Activated B cell treated with CpG ODN at 0.5 μM for 24 hours (primary cell): ENCODE results near the gene AFF1. TPM values are rescaled to one million over a fixed set of nuclear protein-coding genes. Genes with fewer than 3 reads are reported as not detected.
"Not testable (repeated sequence)": the region's sequence is repeated elsewhere in the genome, so short reads cannot be mapped to it uniquely, and the experiment has no call there.

Experiments used
- ATAC-seq: fragments of 200-7000 bp; cut with Tn5 transposase; one replicate; pipeline ENCODE4 v1.10.0; 2021; ENCODE audit warnings: low read depth, mild to moderate bottlenecking, moderate library complexity
- CTCF ChIA-PET: fragments of 350-600 bp; sonication (Branson Sonifier 250); formaldehyde crosslinking; loops from one replicate; lab custom pipeline; 2021; ENCODE audit warnings: antibody characterized with exemption; lab: Charles Lee
- POLR2A ChIA-PET: fragments of 350-600 bp; sonication (Branson Sonifier 250); formaldehyde crosslinking; loops from one replicate; lab custom pipeline; 2021; ENCODE audit warnings: antibody characterized with exemption; lab: Charles Lee
- DNase-seq: peaks from one replicate; pipeline ENCODE4 v3.0.0; 2022
- H3K27ac Mint-ChIP-seq: one replicate; pipeline ENCODE4 v1.8.0; 2020; ENCODE audit warnings: mixed read lengths
- H3K27me3 Mint-ChIP-seq: one replicate; pipeline ENCODE4 v1.8.0; 2021; ENCODE audit warnings: mixed read lengths
- H3K36me3 Mint-ChIP-seq: one replicate; pipeline ENCODE4 v1.8.0; 2021; ENCODE audit warnings: low read depth, mixed read lengths
- H3K4me1 Mint-ChIP-seq: one replicate; pipeline ENCODE4 v1.8.0; 2021; ENCODE audit warnings: mixed read lengths
- H3K4me3 Mint-ChIP-seq: one replicate; pipeline ENCODE4 v1.8.0; 2020; ENCODE audit warnings: mild to moderate bottlenecking, mixed read lengths
- H3K9me3 Mint-ChIP-seq: one replicate; pipeline ENCODE4 v1.8.0; 2020; ENCODE audit warnings: mixed read lengths
- intact Hi-C: fragments of 100-400 bp; cut with micrococcal nuclease; formaldehyde crosslinking; loops from one replicate; pipeline ENCODE4 v1.15.1; 2024
- total RNA-seq: library from RNA; stranded (reverse); gene quantifications from 2 replicates; pipeline ENCODE4 v1.2.3, GENCODE V29; 2022
- TF ChIP-seq, protein P1 (sequence below): fragments of 200-600 bp; IDR thresholded peaks from one replicate; pipeline ENCODE4 v1.8.0; 2022; ENCODE audit warnings: antibody characterized with exemption, mild to moderate bottlenecking

AFF1 gene
- total RNA-seq, 1 donor from 2014 or later = 60.8 TPM

- TF ChIP-seq, protein P1, sequence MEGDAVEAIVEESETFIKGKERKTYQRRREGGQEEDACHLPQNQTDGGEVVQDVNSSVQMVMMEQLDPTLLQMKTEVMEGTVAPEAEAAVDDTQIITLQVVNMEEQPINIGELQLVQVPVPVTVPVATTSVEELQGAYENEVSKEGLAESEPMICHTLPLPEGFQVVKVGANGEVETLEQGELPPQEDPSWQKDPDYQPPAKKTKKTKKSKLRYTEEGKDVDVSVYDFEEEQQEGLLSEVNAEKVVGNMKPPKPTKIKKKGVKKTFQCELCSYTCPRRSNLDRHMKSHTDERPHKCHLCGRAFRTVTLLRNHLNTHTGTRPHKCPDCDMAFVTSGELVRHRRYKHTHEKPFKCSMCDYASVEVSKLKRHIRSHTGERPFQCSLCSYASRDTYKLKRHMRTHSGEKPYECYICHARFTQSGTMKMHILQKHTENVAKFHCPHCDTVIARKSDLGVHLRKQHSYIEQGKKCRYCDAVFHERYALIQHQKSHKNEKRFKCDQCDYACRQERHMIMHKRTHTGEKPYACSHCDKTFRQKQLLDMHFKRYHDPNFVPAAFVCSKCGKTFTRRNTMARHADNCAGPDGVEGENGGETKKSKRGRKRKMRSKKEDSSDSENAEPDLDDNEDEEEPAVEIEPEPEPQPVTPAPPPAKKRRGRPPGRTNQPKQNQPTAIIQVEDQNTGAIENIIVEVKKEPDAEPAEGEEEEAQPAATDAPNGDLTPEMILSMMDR = no peak
- Mint-ChIP-seq H3K4me3 (no peak overlapping the region), H3K27ac (no peak overlapping the region), H3K4me1 (peaks cover 3% of the 10 kb centered on the region), H3K9me3 (no peaks in the 10 kb centered on the region), H3K27me3 (no peaks in the 10 kb centered on the region), H3K36me3 (peaks cover 84% of the 10 kb centered on the region)
- ChIA-PET CTCF (interaction anchor here (1.3 kb wide), 1 partner anchor 212 kb away, joined by 6 read pairs; no protein-coding TSS in a partner anchor), POLR2A (no interaction called here)
- DNase-seq (no peak), ATAC-seq (no peak)
- intact Hi-C loops = no loop called here
Measured at GRCh38 chr4:87134122-87134521, 199.3 kb downstream of the AFF1 start.

DNA sequence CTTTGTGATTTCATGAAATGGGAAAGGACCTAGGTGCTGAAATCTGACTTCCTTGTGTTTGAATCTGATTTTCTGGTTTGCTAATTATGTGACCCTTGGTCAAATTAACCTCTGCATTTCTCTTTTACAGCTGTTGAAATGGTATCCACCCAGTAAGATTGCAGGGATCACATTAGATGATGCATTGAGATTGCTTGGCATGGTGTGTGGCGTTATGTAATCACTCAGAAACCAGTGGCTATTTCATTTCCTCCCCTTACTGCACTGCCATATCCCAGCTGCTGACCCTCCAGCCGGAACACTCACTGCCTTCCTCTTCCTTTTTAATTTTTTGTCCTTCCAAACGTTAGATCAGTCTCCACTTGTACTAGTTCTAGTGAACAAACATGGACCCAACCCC lies 206.6 kb downstream of the AFF1 start:
- Mint-ChIP-seq H3K9me3 (no peaks in the 10 kb centered on the region), H3K27ac (no peak overlapping the region), H3K27me3 (no peaks in the 10 kb centered on the region), H3K4me3 (no peak overlapping the region), H3K4me1 (peaks cover 5% of the 10 kb centered on the region), H3K36me3 (peaks cover 42% of the 10 kb centered on the region)
- POLR2A ChIA-PET = no interaction called here
- CTCF ChIA-PET = no interaction called here
- TF ChIP-seq, protein P1 = no peak
- DNase-seq = no peak
- intact Hi-C loops = no loop called here
- ATAC-seq = no peak

DNA sequence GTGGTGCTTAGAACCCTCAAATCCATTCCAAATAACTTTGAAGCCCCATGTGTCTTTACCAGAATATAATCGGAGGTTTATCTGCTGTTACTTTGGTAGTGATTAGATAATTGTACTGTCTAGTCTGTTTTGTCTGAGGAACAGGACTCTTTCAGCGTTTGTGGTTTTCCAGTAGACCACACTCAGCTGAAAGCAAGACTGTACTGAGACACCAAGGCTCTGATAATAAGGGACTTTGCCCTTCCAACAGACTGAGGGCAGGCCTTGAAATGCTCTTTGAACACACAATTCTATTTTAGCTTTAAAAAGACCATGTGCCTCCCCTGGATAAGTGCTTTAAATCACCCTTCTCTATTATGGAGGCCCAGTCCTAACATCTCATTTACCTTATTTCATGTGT lies 209.5 kb downstream of the AFF1 start:
- Mint-ChIP-seq H3K36me3 (peaks cover 22% of the 10 kb centered on the region), H3K27ac (peak overlapping the region; percentile 18), H3K27me3 (no peaks in the 10 kb centered on the region), H3K9me3 (no peaks in the 10 kb centered on the region), H3K4me1 (peaks cover 5% of the 10 kb centered on the region), H3K4me3 (no peak overlapping the region)
- TF ChIP-seq, protein P1 = no peak
- ATAC-seq (no peak), DNase-seq (no peak)
- ChIA-PET POLR2A (no interaction called here), CTCF (no interaction called here)
- intact Hi-C loops = no loop called here

GRCh38 chr4:87145934-87146333 lies 211.1 kb downstream of the AFF1 start:
- ChIA-PET POLR2A (interaction anchor here (0.6 kb wide), 1 partner anchor 248 kb away, joined by 8 read pairs; no protein-coding TSS in a partner anchor), CTCF (interaction anchor here (1.4 kb wide), 1 partner anchor 89 kb away, joined by 5 read pairs; no protein-coding TSS in a partner anchor)
- H3K27ac Mint-ChIP-seq, H3K9me3 Mint-ChIP-seq, ATAC-seq, H3K4me1 Mint-ChIP-seq, intact Hi-C loops, H3K27me3 Mint-ChIP-seq, DNase-seq, H3K4me3 Mint-ChIP-seq: not testable (repeated sequence)
- peaks cover 14% of the 10 kb centered on the region for H3K36me3 Mint-ChIP-seq

DNA sequence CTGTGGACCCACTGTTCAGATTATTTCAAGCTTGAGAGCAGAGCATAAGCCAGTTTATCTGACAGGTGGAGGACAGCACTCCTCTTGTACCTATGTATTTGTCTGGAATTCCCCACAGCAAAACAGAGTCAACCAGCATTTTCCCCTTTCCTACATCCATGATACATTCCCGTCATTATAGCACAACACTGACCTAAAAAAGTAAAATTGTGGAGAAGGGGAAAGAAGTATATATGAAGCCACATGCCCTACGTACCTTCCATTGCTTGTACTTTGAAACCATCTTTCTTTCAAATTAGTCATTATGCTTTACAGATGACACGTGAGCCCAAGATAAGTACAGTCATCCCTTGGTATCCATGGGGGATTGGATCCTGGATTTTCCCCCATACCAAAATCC lies 212.3 kb downstream of the AFF1 start:
- Mint-ChIP-seq H3K27ac (no peak overlapping the region), H3K36me3 (peaks cover 6% of the 10 kb centered on the region), H3K27me3 (no peaks in the 10 kb centered on the region), H3K9me3 (no peaks in the 10 kb centered on the region), H3K4me3 (no peak overlapping the region), H3K4me1 (peaks cover 5% of the 10 kb centered on the region)
- no peak for DNase-seq
- TF ChIP-seq, protein P1 = no peak
- CTCF ChIA-PET = interaction anchor here (1.4 kb wide), 1 partner anchor 88 kb away, joined by 5 read pairs; no protein-coding TSS in a partner anchor
- no peak for ATAC-seq
- POLR2A ChIA-PET = no interaction called here
- intact Hi-C loops = no loop called here
